GM23338 (cell line): ENCODE measurements around the gene LMLN.

Experiments
- CREB1 ChIP-seq: fragments of 250-450 bp; sonication (Bioruptor Pico); IDR thresholded peaks from 2 replicates; pipeline ENCODE4 v1.5.0; 2020; ENCODE audit warnings: low read depth, mild to moderate bottlenecking, moderate library complexity
- EZH2 ChIP-seq: fragments of 200-600 bp; sonication (generic); IDR thresholded peaks from one replicate; pipeline ENCODE4 v1.8.0; 2017; ENCODE audit warnings: antibody characterized with exemption, mild to moderate bottlenecking, low read depth; ENCODE audit not compliant: unreplicated experiment
- EZH2phosphoT487 ChIP-seq: fragments of 200-600 bp; sonication (generic); IDR thresholded peaks from one replicate; pipeline ENCODE4 v1.8.1; 2018; ENCODE audit warnings: antibody characterized with exemption; ENCODE audit not compliant: unreplicated experiment
- JUNB ChIP-seq: IDR thresholded peaks from one replicate; pipeline ENCODE4 v1.6.1; 2016; ENCODE audit warnings: antibody characterized with exemption; ENCODE audit not compliant: unreplicated experiment
- POLR2AphosphoS5 ChIP-seq: IDR thresholded peaks from 2 replicates; pipeline ENCODE4 v1.6.1; 2016; ENCODE audit warnings: antibody characterized with exemption, low read depth
- ZNF114 ChIP-seq: fragments of 250-450 bp; sonication (Bioruptor Pico); IDR thresholded peaks from 2 replicates; pipeline ENCODE4 v1.5.0; 2020; ENCODE audit warnings: mild to moderate bottlenecking, moderate library complexity
- TF ChIP-seq, protein P1 (sequence below), 2 experiments: fragments of 200-600 bp in 1 of 2; sonication (generic) in 1 of 2; conservative IDR thresholded peaks; 2 replicates each; pipeline versions ENCODE4 v1.5.1 to v1.6.1; 2016 to 2017; ENCODE audit warnings: antibody characterized with exemption in 2 of 2, low read depth in 2 of 2, mild to moderate bottlenecking in 2 of 2, moderate library complexity in 1 of 2
- TF ChIP-seq, protein P2 (sequence below): IDR thresholded peaks from one replicate; pipeline ENCODE4 v1.6.1; 2018; ENCODE audit warnings: antibody characterized with exemption; ENCODE audit not compliant: unreplicated experiment

DNA sequence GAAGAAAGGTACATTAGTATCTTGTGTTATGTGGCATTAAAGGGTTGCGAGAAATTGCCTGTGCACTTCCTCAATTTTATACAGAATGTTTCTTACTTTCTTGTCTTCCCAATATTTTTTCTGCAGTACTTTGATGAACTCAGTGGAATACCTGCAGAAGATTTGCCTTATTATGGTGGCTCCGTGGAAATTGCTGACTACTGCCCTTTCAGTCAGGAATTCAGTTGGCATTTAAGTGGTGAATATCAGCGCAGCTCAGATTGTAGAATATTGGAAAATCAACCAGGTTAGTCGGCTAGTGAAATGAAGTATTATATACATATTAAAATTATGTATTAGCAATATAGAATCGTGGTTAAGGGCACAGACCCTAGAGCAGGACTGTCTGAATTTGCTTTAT is 61.3 kb downstream of the LMLN start:
- TF ChIP-seq, protein P1, sequence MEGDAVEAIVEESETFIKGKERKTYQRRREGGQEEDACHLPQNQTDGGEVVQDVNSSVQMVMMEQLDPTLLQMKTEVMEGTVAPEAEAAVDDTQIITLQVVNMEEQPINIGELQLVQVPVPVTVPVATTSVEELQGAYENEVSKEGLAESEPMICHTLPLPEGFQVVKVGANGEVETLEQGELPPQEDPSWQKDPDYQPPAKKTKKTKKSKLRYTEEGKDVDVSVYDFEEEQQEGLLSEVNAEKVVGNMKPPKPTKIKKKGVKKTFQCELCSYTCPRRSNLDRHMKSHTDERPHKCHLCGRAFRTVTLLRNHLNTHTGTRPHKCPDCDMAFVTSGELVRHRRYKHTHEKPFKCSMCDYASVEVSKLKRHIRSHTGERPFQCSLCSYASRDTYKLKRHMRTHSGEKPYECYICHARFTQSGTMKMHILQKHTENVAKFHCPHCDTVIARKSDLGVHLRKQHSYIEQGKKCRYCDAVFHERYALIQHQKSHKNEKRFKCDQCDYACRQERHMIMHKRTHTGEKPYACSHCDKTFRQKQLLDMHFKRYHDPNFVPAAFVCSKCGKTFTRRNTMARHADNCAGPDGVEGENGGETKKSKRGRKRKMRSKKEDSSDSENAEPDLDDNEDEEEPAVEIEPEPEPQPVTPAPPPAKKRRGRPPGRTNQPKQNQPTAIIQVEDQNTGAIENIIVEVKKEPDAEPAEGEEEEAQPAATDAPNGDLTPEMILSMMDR (conservative IDR thresholded peaks at IDR 0.05; ENCODE audit: low read depth in 2 of 2) = no peak
- no peak for TF ChIP-seq CREB1 (CRISPR knock-in tag)
- TF ChIP-seq, protein P2, sequence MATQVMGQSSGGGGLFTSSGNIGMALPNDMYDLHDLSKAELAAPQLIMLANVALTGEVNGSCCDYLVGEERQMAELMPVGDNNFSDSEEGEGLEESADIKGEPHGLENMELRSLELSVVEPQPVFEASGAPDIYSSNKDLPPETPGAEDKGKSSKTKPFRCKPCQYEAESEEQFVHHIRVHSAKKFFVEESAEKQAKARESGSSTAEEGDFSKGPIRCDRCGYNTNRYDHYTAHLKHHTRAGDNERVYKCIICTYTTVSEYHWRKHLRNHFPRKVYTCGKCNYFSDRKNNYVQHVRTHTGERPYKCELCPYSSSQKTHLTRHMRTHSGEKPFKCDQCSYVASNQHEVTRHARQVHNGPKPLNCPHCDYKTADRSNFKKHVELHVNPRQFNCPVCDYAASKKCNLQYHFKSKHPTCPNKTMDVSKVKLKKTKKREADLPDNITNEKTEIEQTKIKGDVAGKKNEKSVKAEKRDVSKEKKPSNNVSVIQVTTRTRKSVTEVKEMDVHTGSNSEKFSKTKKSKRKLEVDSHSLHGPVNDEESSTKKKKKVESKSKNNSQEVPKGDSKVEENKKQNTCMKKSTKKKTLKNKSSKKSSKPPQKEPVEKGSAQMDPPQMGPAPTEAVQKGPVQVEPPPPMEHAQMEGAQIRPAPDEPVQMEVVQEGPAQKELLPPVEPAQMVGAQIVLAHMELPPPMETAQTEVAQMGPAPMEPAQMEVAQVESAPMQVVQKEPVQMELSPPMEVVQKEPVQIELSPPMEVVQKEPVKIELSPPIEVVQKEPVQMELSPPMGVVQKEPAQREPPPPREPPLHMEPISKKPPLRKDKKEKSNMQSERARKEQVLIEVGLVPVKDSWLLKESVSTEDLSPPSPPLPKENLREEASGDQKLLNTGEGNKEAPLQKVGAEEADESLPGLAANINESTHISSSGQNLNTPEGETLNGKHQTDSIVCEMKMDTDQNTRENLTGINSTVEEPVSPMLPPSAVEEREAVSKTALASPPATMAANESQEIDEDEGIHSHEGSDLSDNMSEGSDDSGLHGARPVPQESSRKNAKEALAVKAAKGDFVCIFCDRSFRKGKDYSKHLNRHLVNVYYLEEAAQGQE = no peak
- no peak for TF ChIP-seq POLR2AphosphoS5
- no peak for TF ChIP-seq EZH2phosphoT487
- no peak for TF ChIP-seq EZH2
- TF ChIP-seq JUNB = no peak
- no peak for TF ChIP-seq ZNF114 (CRISPR knock-in tag)
